ENCODE measurements around the gene ZNF789. TPM values are rescaled to one million over a fixed set of nuclear protein-coding genes. Genes with fewer than 3 reads are reported as not detected.

ZNF789 gene
- total RNA-seq, 1 donor from 2014 or later = 21.7 TPM

GRCh38 chr7:99453105-99453504 is 19.6 kb upstream of the ZNF789 start:
- H3K27ac ChIP-seq (ENCODE audit: low read depth, low read length) = no peak overlapping the region
- H3K4me3 Mint-ChIP-seq (ENCODE audit: unreplicated experiment) = no peak overlapping the region

GRCh38 chr7:99455874-99456273 is 16.8 kb upstream of the ZNF789 start:
- Histone ChIP-seq H3K79me2 (ENCODE audit: insufficient read depth, low read length) (peaks cover 70% of the 10 kb centered on the region), H3K9ac (ENCODE audit: low read length) (no peak overlapping the region), H3K9me3 (ENCODE audit: insufficient read depth, low read depth, low read length) (no peaks in the 10 kb centered on the region), H3K27ac (ENCODE audit: low read depth, low read length) (no peak overlapping the region), H3K4me2 (ENCODE audit: low read length) (no peak overlapping the region), H3K27me3 (ENCODE audit: insufficient read depth, low read length) (no peaks in the 10 kb centered on the region), H2AFZ (ENCODE audit: low read depth, low read length) (no peak overlapping the region), H3K4me3 (ENCODE audit: insufficient read depth, low read depth, low read length) (no peak overlapping the region), H4K20me1 (ENCODE audit: insufficient read depth, low read length) (peaks cover 64% of the 10 kb centered on the region), H3K4me1 (ENCODE audit: insufficient read depth, low read length) (no peaks in the 10 kb centered on the region), H3K36me3 (ENCODE audit: insufficient read depth, low read length) (peaks cover 32% of the 10 kb centered on the region)
- H3K27me3 Mint-ChIP-seq (ENCODE audit: low read depth, unreplicated experiment) = no peaks in the 10 kb centered on the region
- peaks cover 7% of the 10 kb centered on the region for H3K4me1 Mint-ChIP-seq (ENCODE audit: low read depth, unreplicated experiment)
- no peaks in the 10 kb centered on the region for H3K9me3 Mint-ChIP-seq (ENCODE audit: unreplicated experiment)
- peaks cover 26% of the 10 kb centered on the region for H3K36me3 Mint-ChIP-seq (ENCODE audit: low read depth, unreplicated experiment)
- no peak overlapping the region for H3K4me3 Mint-ChIP-seq (ENCODE audit: unreplicated experiment)
- H3K27ac Mint-ChIP-seq (ENCODE audit: unreplicated experiment) = no peak overlapping the region
- DNase-seq (ENCODE audit: low read depth) (no peak), FAIRE-seq (no peak)
- TF ChIP-seq EZH2 (IDR thresholded peaks at IDR 0.05; ENCODE audit: insufficient read depth, low read length) (no peak), CTCF (IDR thresholded peaks at IDR 0.05; ENCODE audit: insufficient read depth, low read depth, low read length) (no peak)

More at GRCh38 chr7:99453105-99453504, 19.6 kb upstream of the ZNF789 start:
- no peaks in the 10 kb centered on the region for H3K27me3 ChIP-seq (ENCODE audit: insufficient read depth, low read length)
- H3K36me3 ChIP-seq (ENCODE audit: insufficient read depth, low read length) = peaks cover 23% of the 10 kb centered on the region
- Mint-ChIP-seq H3K9me3 (ENCODE audit: unreplicated experiment) (no peaks in the 10 kb centered on the region), H3K27ac (ENCODE audit: unreplicated experiment) (peak overlapping the region; percentile 41), H3K27me3 (ENCODE audit: low read depth, unreplicated experiment) (no peaks in the 10 kb centered on the region), H3K4me1 (ENCODE audit: low read depth, unreplicated experiment) (peaks cover 2% of the 10 kb centered on the region), H3K36me3 (ENCODE audit: low read depth, unreplicated experiment) (peaks cover 33% of the 10 kb centered on the region)
- H3K79me2 ChIP-seq (ENCODE audit: insufficient read depth, low read length) = peaks cover 54% of the 10 kb centered on the region
- FAIRE-seq (no peak), DNase-seq (ENCODE audit: low read depth) (no peak)
- H3K4me1 ChIP-seq (ENCODE audit: insufficient read depth, low read length) = no peaks in the 10 kb centered on the region
- H3K4me3 ChIP-seq (ENCODE audit: insufficient read depth, low read depth, low read length) = no peak overlapping the region
- H3K4me2 ChIP-seq (ENCODE audit: low read length) = no peak overlapping the region
- TF ChIP-seq EZH2 (IDR thresholded peaks at IDR 0.05; ENCODE audit: insufficient read depth, low read length) (no peak), CTCF (IDR thresholded peaks at IDR 0.05; ENCODE audit: insufficient read depth, low read depth, low read length) (no peak)
- H3K9me3 ChIP-seq (ENCODE audit: insufficient read depth, low read depth, low read length) = no peaks in the 10 kb centered on the region
- no peak overlapping the region for H2AFZ ChIP-seq (ENCODE audit: low read depth, low read length)
- H4K20me1 ChIP-seq (ENCODE audit: insufficient read depth, low read length) = peaks cover 57% of the 10 kb centered on the region
- H3K9ac ChIP-seq (ENCODE audit: low read length) = no peak overlapping the region

GRCh38 chr7:99456288-99456687 is 16.4 kb upstream of the ZNF789 start:
- peaks cover 74% of the 10 kb centered on the region for H3K79me2 ChIP-seq (ENCODE audit: insufficient read depth, low read length)
- H3K9ac ChIP-seq (ENCODE audit: low read length) = no peak overlapping the region
- Mint-ChIP-seq H3K27me3 (ENCODE audit: low read depth, unreplicated experiment) (no peaks in the 10 kb centered on the region), H3K27ac (ENCODE audit: unreplicated experiment) (no peak overlapping the region), H3K9me3 (ENCODE audit: unreplicated experiment) (no peaks in the 10 kb centered on the region), H3K36me3 (ENCODE audit: low read depth, unreplicated experiment) (peaks cover 26% of the 10 kb centered on the region), H3K4me3 (ENCODE audit: unreplicated experiment) (no peak overlapping the region), H3K4me1 (ENCODE audit: low read depth, unreplicated experiment) (peaks cover 7% of the 10 kb centered on the region)
- peaks cover 28% of the 10 kb centered on the region for H3K36me3 ChIP-seq (ENCODE audit: insufficient read depth, low read length)
- H3K4me2 ChIP-seq (ENCODE audit: low read length) = no peak overlapping the region
- H3K27ac ChIP-seq (ENCODE audit: low read depth, low read length) = no peak overlapping the region
- no peak overlapping the region for H3K4me3 ChIP-seq (ENCODE audit: insufficient read depth, low read depth, low read length)
- H2AFZ ChIP-seq (ENCODE audit: low read depth, low read length) = no peak overlapping the region
- H3K27me3 ChIP-seq (ENCODE audit: insufficient read depth, low read length) = no peaks in the 10 kb centered on the region
- DNase-seq (ENCODE audit: low read depth) = no peak
- H3K4me1 ChIP-seq (ENCODE audit: insufficient read depth, low read length) = no peaks in the 10 kb centered on the region
- TF ChIP-seq CTCF (IDR thresholded peaks at IDR 0.05; ENCODE audit: insufficient read depth, low read depth, low read length) = no peak
- TF ChIP-seq EZH2 (IDR thresholded peaks at IDR 0.05; ENCODE audit: insufficient read depth, low read length) = no peak
- peaks cover 68% of the 10 kb centered on the region for H4K20me1 ChIP-seq (ENCODE audit: insufficient read depth, low read length)
- no peaks in the 10 kb centered on the region for H3K9me3 ChIP-seq (ENCODE audit: insufficient read depth, low read depth, low read length)
- FAIRE-seq = no peak

Data from astrocyte (in vitro differentiated cells and primary cell).